HL-60 (cell line): Measurements from ENCODE around the gene NFIA.

ENCODE experiments used
- CTCF ChIP-seq: IDR thresholded peaks from one replicate; pipeline ENCODE4 v1.5.1; 2011; ENCODE audit warnings: low read length, control low read depth, inconsistent platforms; ENCODE audit not compliant: insufficient read depth
- GABPA ChIP-seq: IDR thresholded peaks from 2 replicates; pipeline ENCODE4 v1.6.1; 2012; ENCODE audit warnings: low read depth
- POLR2AphosphoS5 ChIP-seq: IDR thresholded peaks from 2 replicates; pipeline ENCODE4 v1.6.1; 2012; ENCODE audit warnings: low read depth
- REST ChIP-seq: IDR thresholded peaks from 2 replicates; pipeline ENCODE4 v1.6.1; 2012; ENCODE audit warnings: low read depth; ENCODE audit not compliant: insufficient replicate concordance

GRCh38 chr1:61261595-61261994, 179.2 kb downstream of the NFIA start:
- TF ChIP-seq CTCF = no peak
- TF ChIP-seq GABPA = no peak
- TF ChIP-seq REST = no peak
- TF ChIP-seq POLR2AphosphoS5 = no peak
